Stimulated activated CD8-positive, alpha-beta memory T cell treated with anti-CD3 and anti-CD28 coated beads, Interleukin-2, amount 100 ng/mL, for 1 hour (primary cell): ENCODE data around the gene ARHGAP32.

Source experiments
- DNase-seq, 2 donors: peaks; one replicate each; pipeline ENCODE4 v3.0.0-alpha.2; 2020; ENCODE audit warnings: low read depth in 2 of 2

The ARHGAP32 gene

GRCh38 chr11:129115652-129116586, 76.2 kb downstream of the ARHGAP32 start:
- no peak for DNase-seq

GRCh38 chr11:129109701-129110100, 82.4 kb downstream of the ARHGAP32 start:
- no peak for DNase-seq

GRCh38 chr11:129106788-129107187, 85.3 kb downstream of the ARHGAP32 start:
- no peak for DNase-seq

GRCh38 chr11:129102756-129103155, 89.4 kb downstream of the ARHGAP32 start:
- DNase-seq: no peak

GRCh38 chr11:129102225-129102624, 89.9 kb downstream of the ARHGAP32 start:
- no peak for DNase-seq

GRCh38 chr11:129093283-129093682, 98.8 kb downstream of the ARHGAP32 start:
- DNase-seq: no peak

GRCh38 chr11:129090056-129090455, 102.1 kb downstream of the ARHGAP32 start:
- DNase-seq: no peak

- no peak for DNase-seq
Measured at GRCh38 chr11:129089279-129089678, 102.8 kb downstream of the ARHGAP32 start.

- DNase-seq: no peak
Measured at GRCh38 chr11:129086976-129087375, 105.1 kb downstream of the ARHGAP32 start.

GRCh38 chr11:129077191-129077590, 114.9 kb downstream of the ARHGAP32 start:
- no peak for DNase-seq

- no peak for DNase-seq
Measured at GRCh38 chr11:129075757-129076156, 116.4 kb downstream of the ARHGAP32 start.

- no peak for DNase-seq
Measured at GRCh38 chr11:129067454-129067853, 124.7 kb downstream of the ARHGAP32 start.

GRCh38 chr11:129066229-129066628, 125.9 kb downstream of the ARHGAP32 start:
- DNase-seq: no peak

- no peak for DNase-seq
Measured at GRCh38 chr11:129063118-129063517, 129.0 kb downstream of the ARHGAP32 start.

GRCh38 chr11:129061492-129062230, 130.5 kb downstream of the ARHGAP32 start:
- DNase-seq: no peak

GRCh38 chr11:129056916-129057315, 135.2 kb downstream of the ARHGAP32 start:
- DNase-seq: no peak

GRCh38 chr11:129055196-129055595, 136.9 kb downstream of the ARHGAP32 start:
- no peak for DNase-seq

GRCh38 chr11:129048911-129049310, 143.2 kb downstream of the ARHGAP32 start:
- DNase-seq: no peak

- DNase-seq: no peak
Measured at GRCh38 chr11:129045150-129045549, 147.0 kb downstream of the ARHGAP32 start.

- DNase-seq: no peak
Measured at GRCh38 chr11:129042503-129042902, 149.6 kb downstream of the ARHGAP32 start.

- no peak for DNase-seq
Measured at GRCh38 chr11:129041611-129042018, 150.5 kb downstream of the ARHGAP32 start.

- DNase-seq: no peak
Measured at GRCh38 chr11:129040934-129041333, 151.2 kb downstream of the ARHGAP32 start.

- no peak for DNase-seq
Measured at GRCh38 chr11:129035244-129035643, 156.9 kb downstream of the ARHGAP32 start.
